Measurements from ENCODE around the gene SLC39A11. TPM values are rescaled to one million over a fixed set of nuclear protein-coding genes. Genes with fewer than 3 reads are reported as not detected.

The SLC39A11 gene
- total and polyA plus RNA-seq, 4 donors, result 18.9 to 44.9 (median 28.2) TPM

DNA sequence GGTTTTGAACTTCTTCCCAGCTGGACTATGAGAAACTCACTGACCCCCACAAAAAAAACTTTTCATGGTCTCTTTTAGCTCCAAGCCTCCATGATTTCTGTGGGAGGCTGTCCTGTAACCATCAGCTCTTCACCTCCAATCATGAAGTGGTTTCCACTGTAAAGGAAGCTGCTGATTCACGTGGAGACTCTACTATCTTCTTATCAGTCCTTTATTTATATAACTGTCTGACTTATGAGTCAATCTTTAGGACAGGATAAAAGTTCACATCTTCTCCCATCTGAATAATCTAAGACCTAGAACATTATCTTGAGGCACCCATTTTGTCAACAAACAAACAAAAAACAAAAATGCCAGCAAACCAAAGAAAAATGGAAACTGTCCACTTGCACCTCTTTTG is 409.9 kb downstream of the SLC39A11 start:
- H3K9me3 ChIP-seq (ENCODE audit: control insufficient read depth in 4 of 4, low read length in 3 of 4), result no peaks in the 10 kb centered on the region
- DNase-seq (ENCODE audit: low spot score), result no peak
- H3K4me3 ChIP-seq (ENCODE audit: low read depth in 1 of 3, low read length in 3 of 3), result no peak overlapping the region
- no peak overlapping the region for H3K27ac ChIP-seq (ENCODE audit: low read depth in 1 of 2, low read length in 2 of 2)
- TF ChIP-seq, protein P1, sequence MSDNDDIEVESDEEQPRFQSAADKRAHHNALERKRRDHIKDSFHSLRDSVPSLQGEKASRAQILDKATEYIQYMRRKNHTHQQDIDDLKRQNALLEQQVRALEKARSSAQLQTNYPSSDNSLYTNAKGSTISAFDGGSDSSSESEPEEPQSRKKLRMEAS (IDR thresholded peaks at IDR 0.05), result no peak
- TF ChIP-seq JUND (IDR thresholded peaks at IDR 0.05) (no peak), FOXA1 (IDR thresholded peaks at IDR 0.05) (no peak), RAD21 (IDR thresholded peaks at IDR 0.05) (no peak), SP1 (IDR thresholded peaks at IDR 0.05) (no peak), NR2F2 (IDR thresholded peaks at IDR 0.05) (no peak), YY1 (IDR thresholded peaks at IDR 0.05) (no peak), TAF1 (conservative IDR thresholded peaks at IDR 0.05) (no peak), RXRA (IDR thresholded peaks at IDR 0.05) (no peak), HNF4A (conservative IDR thresholded peaks at IDR 0.05) (no peak), HNF4G (IDR thresholded peaks at IDR 0.05) (no peak)
- TF ChIP-seq, protein P2, sequence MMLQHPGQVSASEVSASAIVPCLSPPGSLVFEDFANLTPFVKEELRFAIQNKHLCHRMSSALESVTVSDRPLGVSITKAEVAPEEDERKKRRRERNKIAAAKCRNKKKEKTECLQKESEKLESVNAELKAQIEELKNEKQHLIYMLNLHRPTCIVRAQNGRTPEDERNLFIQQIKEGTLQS (IDR thresholded peaks at IDR 0.05), result no peak
- TF ChIP-seq, protein P3, sequence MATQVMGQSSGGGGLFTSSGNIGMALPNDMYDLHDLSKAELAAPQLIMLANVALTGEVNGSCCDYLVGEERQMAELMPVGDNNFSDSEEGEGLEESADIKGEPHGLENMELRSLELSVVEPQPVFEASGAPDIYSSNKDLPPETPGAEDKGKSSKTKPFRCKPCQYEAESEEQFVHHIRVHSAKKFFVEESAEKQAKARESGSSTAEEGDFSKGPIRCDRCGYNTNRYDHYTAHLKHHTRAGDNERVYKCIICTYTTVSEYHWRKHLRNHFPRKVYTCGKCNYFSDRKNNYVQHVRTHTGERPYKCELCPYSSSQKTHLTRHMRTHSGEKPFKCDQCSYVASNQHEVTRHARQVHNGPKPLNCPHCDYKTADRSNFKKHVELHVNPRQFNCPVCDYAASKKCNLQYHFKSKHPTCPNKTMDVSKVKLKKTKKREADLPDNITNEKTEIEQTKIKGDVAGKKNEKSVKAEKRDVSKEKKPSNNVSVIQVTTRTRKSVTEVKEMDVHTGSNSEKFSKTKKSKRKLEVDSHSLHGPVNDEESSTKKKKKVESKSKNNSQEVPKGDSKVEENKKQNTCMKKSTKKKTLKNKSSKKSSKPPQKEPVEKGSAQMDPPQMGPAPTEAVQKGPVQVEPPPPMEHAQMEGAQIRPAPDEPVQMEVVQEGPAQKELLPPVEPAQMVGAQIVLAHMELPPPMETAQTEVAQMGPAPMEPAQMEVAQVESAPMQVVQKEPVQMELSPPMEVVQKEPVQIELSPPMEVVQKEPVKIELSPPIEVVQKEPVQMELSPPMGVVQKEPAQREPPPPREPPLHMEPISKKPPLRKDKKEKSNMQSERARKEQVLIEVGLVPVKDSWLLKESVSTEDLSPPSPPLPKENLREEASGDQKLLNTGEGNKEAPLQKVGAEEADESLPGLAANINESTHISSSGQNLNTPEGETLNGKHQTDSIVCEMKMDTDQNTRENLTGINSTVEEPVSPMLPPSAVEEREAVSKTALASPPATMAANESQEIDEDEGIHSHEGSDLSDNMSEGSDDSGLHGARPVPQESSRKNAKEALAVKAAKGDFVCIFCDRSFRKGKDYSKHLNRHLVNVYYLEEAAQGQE (IDR thresholded peaks at IDR 0.05), result no peak
- TF ChIP-seq, protein P4, sequence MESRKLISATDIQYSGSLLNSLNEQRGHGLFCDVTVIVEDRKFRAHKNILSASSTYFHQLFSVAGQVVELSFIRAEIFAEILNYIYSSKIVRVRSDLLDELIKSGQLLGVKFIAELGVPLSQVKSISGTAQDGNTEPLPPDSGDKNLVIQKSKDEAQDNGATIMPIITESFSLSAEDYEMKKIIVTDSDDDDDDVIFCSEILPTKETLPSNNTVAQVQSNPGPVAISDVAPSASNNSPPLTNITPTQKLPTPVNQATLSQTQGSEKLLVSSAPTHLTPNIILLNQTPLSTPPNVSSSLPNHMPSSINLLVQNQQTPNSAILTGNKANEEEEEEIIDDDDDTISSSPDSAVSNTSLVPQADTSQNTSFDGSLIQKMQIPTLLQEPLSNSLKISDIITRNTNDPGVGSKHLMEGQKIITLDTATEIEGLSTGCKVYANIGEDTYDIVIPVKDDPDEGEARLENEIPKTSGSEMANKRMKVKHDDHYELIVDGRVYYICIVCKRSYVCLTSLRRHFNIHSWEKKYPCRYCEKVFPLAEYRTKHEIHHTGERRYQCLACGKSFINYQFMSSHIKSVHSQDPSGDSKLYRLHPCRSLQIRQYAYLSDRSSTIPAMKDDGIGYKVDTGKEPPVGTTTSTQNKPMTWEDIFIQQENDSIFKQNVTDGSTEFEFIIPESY (IDR thresholded peaks at IDR 0.05), result no peak
- TF ChIP-seq, protein P5, sequence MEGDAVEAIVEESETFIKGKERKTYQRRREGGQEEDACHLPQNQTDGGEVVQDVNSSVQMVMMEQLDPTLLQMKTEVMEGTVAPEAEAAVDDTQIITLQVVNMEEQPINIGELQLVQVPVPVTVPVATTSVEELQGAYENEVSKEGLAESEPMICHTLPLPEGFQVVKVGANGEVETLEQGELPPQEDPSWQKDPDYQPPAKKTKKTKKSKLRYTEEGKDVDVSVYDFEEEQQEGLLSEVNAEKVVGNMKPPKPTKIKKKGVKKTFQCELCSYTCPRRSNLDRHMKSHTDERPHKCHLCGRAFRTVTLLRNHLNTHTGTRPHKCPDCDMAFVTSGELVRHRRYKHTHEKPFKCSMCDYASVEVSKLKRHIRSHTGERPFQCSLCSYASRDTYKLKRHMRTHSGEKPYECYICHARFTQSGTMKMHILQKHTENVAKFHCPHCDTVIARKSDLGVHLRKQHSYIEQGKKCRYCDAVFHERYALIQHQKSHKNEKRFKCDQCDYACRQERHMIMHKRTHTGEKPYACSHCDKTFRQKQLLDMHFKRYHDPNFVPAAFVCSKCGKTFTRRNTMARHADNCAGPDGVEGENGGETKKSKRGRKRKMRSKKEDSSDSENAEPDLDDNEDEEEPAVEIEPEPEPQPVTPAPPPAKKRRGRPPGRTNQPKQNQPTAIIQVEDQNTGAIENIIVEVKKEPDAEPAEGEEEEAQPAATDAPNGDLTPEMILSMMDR (IDR thresholded peaks at IDR 0.05; ENCODE audit: low read depth, low read length, missing input control), result no peak
- H3K27me3 ChIP-seq (ENCODE audit: control insufficient read depth in 4 of 4, insufficient read depth in 4 of 4, low read length in 3 of 4), result no peaks in the 10 kb centered on the region
- H3K36me3 ChIP-seq (ENCODE audit: control insufficient read depth in 4 of 4, insufficient read depth in 3 of 4, low read depth in 1 of 4, low read length in 3 of 4), result no peaks in the 10 kb centered on the region
- no peaks in the 10 kb centered on the region for H3K4me1 ChIP-seq (ENCODE audit: control insufficient read depth in 4 of 4, insufficient read depth in 4 of 4, low read length in 3 of 4)
- WGBS, result 40% methylated on average over 1 of the region's 1 CpG
- H3K9ac ChIP-seq (ENCODE audit: low read depth in 1 of 2, low read length in 2 of 2), result no peak overlapping the region

DNA sequence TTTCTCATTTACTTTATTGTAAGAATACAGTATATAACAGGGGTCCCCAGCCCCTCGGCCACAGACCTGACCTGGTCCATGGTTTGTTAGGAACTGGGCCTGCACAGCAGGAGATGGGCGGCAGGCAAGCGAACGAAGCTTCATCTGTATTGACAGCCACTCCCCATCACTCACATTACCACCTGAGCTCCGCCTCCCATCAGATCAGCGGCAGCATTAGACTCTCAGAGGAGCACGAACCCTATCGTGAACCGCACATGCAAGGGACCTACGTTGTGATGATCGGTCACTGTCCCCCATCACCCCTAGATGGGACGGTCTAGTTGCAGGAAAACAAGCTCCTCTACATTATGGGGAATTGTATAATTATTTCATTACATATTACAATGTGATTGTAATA is 410.6 kb downstream of the SLC39A11 start:
- no peaks in the 10 kb centered on the region for H3K36me3 ChIP-seq (ENCODE audit: control insufficient read depth in 4 of 4, insufficient read depth in 3 of 4, low read depth in 1 of 4, low read length in 3 of 4)

More for the DNA sequence above, 410.6 kb downstream of the SLC39A11 start:
- no peaks in the 10 kb centered on the region for H3K9me3 ChIP-seq (ENCODE audit: control insufficient read depth in 4 of 4, low read length in 3 of 4)
- TF ChIP-seq NR2F2 (IDR thresholded peaks at IDR 0.05) (no peak), JUND (IDR thresholded peaks at IDR 0.05) (no peak), HNF4A (conservative IDR thresholded peaks at IDR 0.05) (no peak), SP1 (IDR thresholded peaks at IDR 0.05) (no peak)
- TF ChIP-seq, protein P3 (IDR thresholded peaks at IDR 0.05), result no peak
- H3K9ac ChIP-seq (ENCODE audit: low read depth in 1 of 2, low read length in 2 of 2), result no peak overlapping the region
- no peaks in the 10 kb centered on the region for H3K27me3 ChIP-seq (ENCODE audit: control insufficient read depth in 4 of 4, insufficient read depth in 4 of 4, low read length in 3 of 4)
- H3K27ac ChIP-seq (ENCODE audit: low read depth in 1 of 2, low read length in 2 of 2), result no peak overlapping the region
- DNase-seq (ENCODE audit: low spot score), result no peak
- H3K4me3 ChIP-seq (ENCODE audit: low read depth in 1 of 3, low read length in 3 of 3), result no peak overlapping the region
- no peaks in the 10 kb centered on the region for H3K4me1 ChIP-seq (ENCODE audit: control insufficient read depth in 4 of 4, insufficient read depth in 4 of 4, low read length in 3 of 4)
- WGBS, result 97% methylated on average over 12 of the region's 12 CpGs
